K562 (cell line): ENCODE measurements around the gene EXOSC9. TPM values are rescaled to one million over a fixed set of nuclear protein-coding genes. Genes with fewer than 3 reads are reported as not detected.

Source experiments
- ATAC-seq: fragments of 200-7000 bp; cut with Tn5 transposase; 3 replicates; pipeline ENCODE4 v1.9.1; 2020; ENCODE audit warnings: moderate library complexity
- BruUV-seq: library from RNA; stranded (reverse); fragments of 400-500 nt; replicated peaks from 2 replicates; lab custom pipeline; 2021; lab: Mats Ljungman, UMichigan
- CTCF ChIA-PET: fragments of 300-600 bp; formaldehyde crosslinking; extraction: SDS; loops from one replicate; lab custom pipeline; 2021; ENCODE audit warnings: low intra/inter-chr PET ratio; lab: Yijun Ruan, JAX
- POLR2A ChIA-PET: fragments of 300-600, 350-650 bp; sonication (Branson Sonifier 250); formaldehyde crosslinking; extraction: SDS; loops from one replicate; lab custom pipeline; 2021; ENCODE audit warnings: antibody characterized with exemption, inconsistent platforms; lab: Yijun Ruan, JAX
- DNase-seq, 4 experiments: peaks; one replicate each; pipeline versions ENCODE4 v3.0.0 to v3.0.0-alpha.2; 2011 to 2018; ENCODE audit warnings: low spot score in 3 of 4, mixed read lengths in 3 of 4; ENCODE audit errors: extremely low read depth in 1 of 4
- FAIRE-seq: peaks from 2 replicates; lab custom pipeline; 2011; peaks lifted over from hg19 to GRCh38; lab: Jason Lieb, UNC
- H2AFZ ChIP-seq: 2 replicates; pipeline ENCODE4 v1.6.0; 2011; ENCODE audit warnings: low read depth, low read length, control low read depth, inconsistent platforms
- H3K27ac ChIP-seq: fragments of 200-600 bp; 3 replicates; pipeline ENCODE4 v1.8.0; 2011; ENCODE audit warnings: low read depth, mild to moderate bottlenecking, control low read depth, inconsistent platforms, low read length, moderate library complexity, mixed read lengths; ENCODE audit errors: extremely low read depth
- H3K27me3 ChIP-seq, 2 experiments: fragments of 300-600 bp in 1 of 2; 2 replicates in 1 of 2; 3 replicates in 1 of 2; pipeline versions ENCODE4 v1.6.0 to v1.8.0; 2011; ENCODE audit warnings: inconsistent platforms in 2 of 2, low read length in 2 of 2, mild to moderate bottlenecking in 1 of 2, mixed read lengths in 1 of 2, moderate library complexity in 1 of 2; ENCODE audit not compliant: control insufficient read depth in 2 of 2, insufficient read depth in 2 of 2
- H3K36me3 ChIP-seq: fragments of 300-600 bp; 3 replicates; pipeline ENCODE4 v1.8.0; 2011; ENCODE audit warnings: mild to moderate bottlenecking, low read length, inconsistent platforms; ENCODE audit not compliant: control insufficient read depth, insufficient read depth
- H3K4me1 ChIP-seq, 2 experiments: fragments of 200-600 bp in 1 of 2; replicated peaks in 1 of 2; 2 replicates in 1 of 2; 3 replicates in 1 of 2; pipeline versions ENCODE4 v1.5.1 to v1.8.0; 2011; ENCODE audit warnings: inconsistent platforms in 2 of 2, low read length in 2 of 2, mild to moderate bottlenecking in 1 of 2, mixed read lengths in 1 of 2, moderate library complexity in 1 of 2; ENCODE audit not compliant: control insufficient read depth in 2 of 2, insufficient read depth in 2 of 2
- H3K4me2 ChIP-seq: 2 replicates; pipeline ENCODE4 v1.6.1; 2011; ENCODE audit warnings: low read length, control low read depth, inconsistent platforms, mixed read lengths; ENCODE audit not compliant: insufficient read depth
- H3K4me3 ChIP-seq: fragments of 200-600 bp; sonication (generic), shearing (Covaris generic); 2 replicates; pipeline ENCODE4 v1.5.1; 2016; ENCODE audit warnings: control low read depth, inconsistent platforms
- H3K79me2 ChIP-seq: fragments of 200-600 bp; 3 replicates; pipeline ENCODE4 v1.8.0; 2011; ENCODE audit warnings: low read length, inconsistent platforms; ENCODE audit not compliant: control insufficient read depth, insufficient read depth
- H3K9ac ChIP-seq, 2 experiments: 2 replicates each; pipeline versions ENCODE4 v1.6.0 to v1.6.1; 2011; ENCODE audit warnings: low read depth in 2 of 2, low read length in 2 of 2, control low read depth in 1 of 2, inconsistent platforms in 1 of 2, mild to moderate bottlenecking in 1 of 2, mixed read lengths in 1 of 2; ENCODE audit not compliant: insufficient read depth in 1 of 2
- H3K9me1 ChIP-seq: one replicate; pipeline ENCODE4 v1.6.0; 2011; ENCODE audit warnings: inconsistent platforms, mild to moderate bottlenecking, low read length, moderate library complexity; ENCODE audit not compliant: control insufficient read depth, insufficient read depth
- H3K9me3 ChIP-seq: replicated peaks from 2 replicates; pipeline ENCODE4 v1.5.1; 2011; ENCODE audit warnings: low read depth, low read length, inconsistent platforms; ENCODE audit not compliant: control insufficient read depth, insufficient read depth
- H4K20me1 ChIP-seq: replicated peaks from 2 replicates; pipeline ENCODE4 v1.6.1; 2011; ENCODE audit warnings: low read length, inconsistent platforms, mixed read lengths; ENCODE audit not compliant: control insufficient read depth, insufficient read depth
- CTBP1 ChIP-seq: fragments of 450-650 bp; IDR thresholded peaks from 2 replicates; pipeline ENCODE4 v1.6.1; 2016; ENCODE audit warnings: borderline replicate concordance
- DNMT1 ChIP-seq: fragments of 450-650 bp; IDR thresholded peaks from 2 replicates; pipeline ENCODE4 v1.6.1; 2016; ENCODE audit warnings: antibody characterized with exemption, mild to moderate bottlenecking
- HDAC8 ChIP-seq: fragments of 450-650 bp; IDR thresholded peaks from 2 replicates; pipeline ENCODE4 v1.6.1; 2016; ENCODE audit warnings: mild to moderate bottlenecking, missing genetic modification characterization, moderate library complexity, missing compliant biosample characterization
- KDM2B ChIP-seq: fragments of 250-450 bp; sonication (Bioruptor Pico); IDR thresholded peaks from 2 replicates; pipeline ENCODE4 v1.8.0; 2021; ENCODE audit warnings: mild to moderate bottlenecking, moderate library complexity
- L3MBTL2 ChIP-seq: fragments of 450-650 bp; IDR thresholded peaks from 2 replicates; pipeline ENCODE4 v1.6.1; 2016; ENCODE audit warnings: mild to moderate bottlenecking, moderate library complexity
- NKRF ChIP-seq: fragments of 450-650 bp; IDR thresholded peaks from 2 replicates; pipeline ENCODE4 v1.6.1; 2016; ENCODE audit warnings: borderline replicate concordance
- SREBF2 ChIP-seq: sonication (generic); formaldehyde crosslinking; IDR thresholded peaks from 2 replicates; pipeline ENCODE4 v1.4.0; 2020; ENCODE audit warnings: mild to moderate bottlenecking, missing genetic modification reagents
- TAF9B ChIP-seq: fragments of 450-650 bp; IDR thresholded peaks from 2 replicates; pipeline ENCODE4 v1.6.1; 2018; ENCODE audit warnings: mild to moderate bottlenecking; ENCODE audit not compliant: partially characterized antibody
- ZNF224 ChIP-seq: sonication (generic); formaldehyde crosslinking; IDR thresholded peaks from 2 replicates; pipeline ENCODE4 v1.8.0; 2022; ENCODE audit warnings: mild to moderate bottlenecking, missing genetic modification reagents
- WGBS: fragments of 100-300 bp; shearing (Covaris generic); methylation state at CpG from one replicate; pipeline ENCODE4 v1.1.6; 2016; ENCODE audit warnings: low coverage, mixed read lengths; ENCODE audit not compliant: insufficient coverage; ENCODE audit errors: missing lambda C conversion rate; 5-methylcytosine and 5-hydroxymethylcytosine counted together
- in situ Hi-C: fragments of 300-500 bp; cut with MboI; formaldehyde crosslinking; loops from 4 replicates; pipeline ENCODE4 v1.15.0; 2018; ENCODE audit warnings: inconsistent platforms, mixed read lengths
- intact Hi-C: fragments of 100-400 bp; cut with micrococcal nuclease; formaldehyde crosslinking; loops from 2 replicates; pipeline ENCODE4 v1.14.2; 2022
- polyA plus RNA-seq, 8 experiments: library from polyadenylated mRNA; depleted of rRNA in 4 of 8; stranded (reverse) in 5 of 8; unstranded in 3 of 8; fragments of >200 nt; fragmentation: Nextera tagmentation in 2 of 8; fragmentation: Illumina TruSeq in 1 of 8; extraction: Ambion mirVana in 2 of 8; extraction: Trizol in 1 of 8; gene quantifications; 2 replicates each; pipeline versions ENCODE4 v1.2.1 to v1.2.3, GENCODE V29; 2011 to 2014; ENCODE audit warnings: inconsistent platforms in 1 of 8, missing spikeins in 1 of 8
- total RNA-seq, 7 experiments: library from RNA; depleted of rRNA in 6 of 7; stranded (reverse); fragments of >200 nt in 6 of 7; fragmentation: Illumina TruSeq in 2 of 7; extraction: Trizol in 2 of 7; gene quantifications; 2 replicates each; pipeline versions ENCODE4 v1.2.1 to v1.2.3, GENCODE V29; 2011 to 2021; ENCODE audit warnings: low replicate concordance in 1 of 7
- TF ChIP-seq, protein P1 (sequence below), 2 experiments: fragments of 150-350 bp in 1 of 2; IDR thresholded peaks; 2 replicates each; pipeline ENCODE4 v1.6.1; 2012 to 2016; ENCODE audit warnings: low read depth in 2 of 2, low read length in 2 of 2, mild to moderate bottlenecking in 1 of 2, moderate library complexity in 1 of 2
- TF ChIP-seq, protein P2 (sequence below), 2 experiments: fragments of 200-800 bp in 1 of 2; sonication (Bioruptor generic) in 1 of 2; sonication (generic) in 1 of 2; formaldehyde crosslinking in 1 of 2; IDR thresholded peaks in 1 of 2; conservative IDR thresholded peaks in 1 of 2; 2 replicates each; pipeline versions ENCODE4 v1.5.0 to v1.6.1; 2016 to 2020; ENCODE audit warnings: missing compliant biosample characterization in 1 of 2, missing genetic modification characterization in 1 of 2, missing genetic modification reagents in 1 of 2

EXOSC9 gene
- total and polyA plus RNA-seq, 9 of the 15 experiments (the other 6 are each of a cell fraction or from before 2014, with no cell fraction given): 64.7 to 166 (median 115) TPM

- Histone ChIP-seq H3K9ac (no peak overlapping the region), H3K27ac (no peak overlapping the region), H3K4me1 (no peaks in the 10 kb centered on the region), H2AFZ (no peak overlapping the region), H3K9me3 (no peaks in the 10 kb centered on the region), H3K36me3 (peaks cover 7% of the 10 kb centered on the region; the same call in 2 of the 3 replicates), H3K4me3 (no peak overlapping the region), H3K27me3 (no peaks in the 10 kb centered on the region), H3K9me1 (no peaks in the 10 kb centered on the region), H4K20me1 (no peaks in the 10 kb centered on the region), H3K4me2 (no peak overlapping the region), H3K79me2 (no peaks in the 10 kb centered on the region)
- no TSS peak for BruUV-seq
- in situ Hi-C loops (no loop called here), intact Hi-C loops (no loop called here)
- 57% methylated on average over 6 of the region's 6 CpGs for WGBS
- DNase-seq: no peak
- no peak for ATAC-seq
- ChIA-PET CTCF (no interaction called here), POLR2A (no interaction called here)
- FAIRE-seq: no peak
- TF ChIP-seq TAF9B (no peak), ZNF224 (CRISPR knock-in tag) (no peak), DNMT1 (no peak), HDAC8 (tag) (no peak), KDM2B (no peak), NKRF (no peak), CTBP1 (no peak), L3MBTL2 (no peak), SREBF2 (no peak)
- TF ChIP-seq, protein P1, sequence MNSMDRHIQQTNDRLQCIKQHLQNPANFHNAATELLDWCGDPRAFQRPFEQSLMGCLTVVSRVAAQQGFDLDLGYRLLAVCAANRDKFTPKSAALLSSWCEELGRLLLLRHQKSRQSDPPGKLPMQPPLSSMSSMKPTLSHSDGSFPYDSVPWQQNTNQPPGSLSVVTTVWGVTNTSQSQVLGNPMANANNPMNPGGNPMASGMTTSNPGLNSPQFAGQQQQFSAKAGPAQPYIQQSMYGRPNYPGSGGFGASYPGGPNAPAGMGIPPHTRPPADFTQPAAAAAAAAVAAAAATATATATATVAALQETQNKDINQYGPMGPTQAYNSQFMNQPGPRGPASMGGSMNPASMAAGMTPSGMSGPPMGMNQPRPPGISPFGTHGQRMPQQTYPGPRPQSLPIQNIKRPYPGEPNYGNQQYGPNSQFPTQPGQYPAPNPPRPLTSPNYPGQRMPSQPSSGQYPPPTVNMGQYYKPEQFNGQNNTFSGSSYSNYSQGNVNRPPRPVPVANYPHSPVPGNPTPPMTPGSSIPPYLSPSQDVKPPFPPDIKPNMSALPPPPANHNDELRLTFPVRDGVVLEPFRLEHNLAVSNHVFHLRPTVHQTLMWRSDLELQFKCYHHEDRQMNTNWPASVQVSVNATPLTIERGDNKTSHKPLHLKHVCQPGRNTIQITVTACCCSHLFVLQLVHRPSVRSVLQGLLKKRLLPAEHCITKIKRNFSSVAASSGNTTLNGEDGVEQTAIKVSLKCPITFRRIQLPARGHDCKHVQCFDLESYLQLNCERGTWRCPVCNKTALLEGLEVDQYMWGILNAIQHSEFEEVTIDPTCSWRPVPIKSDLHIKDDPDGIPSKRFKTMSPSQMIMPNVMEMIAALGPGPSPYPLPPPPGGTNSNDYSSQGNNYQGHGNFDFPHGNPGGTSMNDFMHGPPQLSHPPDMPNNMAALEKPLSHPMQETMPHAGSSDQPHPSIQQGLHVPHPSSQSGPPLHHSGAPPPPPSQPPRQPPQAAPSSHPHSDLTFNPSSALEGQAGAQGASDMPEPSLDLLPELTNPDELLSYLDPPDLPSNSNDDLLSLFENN (IDR thresholded peaks at IDR 0.05; ENCODE audit: low read depth in 2 of 2, low read length in 2 of 2): no peak
- TF ChIP-seq, protein P2, sequence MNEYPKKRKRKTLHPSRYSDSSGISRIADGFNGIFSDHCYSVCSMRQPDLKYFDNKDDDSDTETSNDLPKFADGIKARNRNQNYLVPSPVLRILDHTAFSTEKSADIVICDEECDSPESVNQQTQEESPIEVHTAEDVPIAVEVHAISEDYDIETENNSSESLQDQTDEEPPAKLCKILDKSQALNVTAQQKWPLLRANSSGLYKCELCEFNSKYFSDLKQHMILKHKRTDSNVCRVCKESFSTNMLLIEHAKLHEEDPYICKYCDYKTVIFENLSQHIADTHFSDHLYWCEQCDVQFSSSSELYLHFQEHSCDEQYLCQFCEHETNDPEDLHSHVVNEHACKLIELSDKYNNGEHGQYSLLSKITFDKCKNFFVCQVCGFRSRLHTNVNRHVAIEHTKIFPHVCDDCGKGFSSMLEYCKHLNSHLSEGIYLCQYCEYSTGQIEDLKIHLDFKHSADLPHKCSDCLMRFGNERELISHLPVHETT (CRISPR knock-in tag; conservative IDR thresholded peaks at IDR 0.05 in 1 of 2, IDR thresholded peaks at IDR 0.05 in 1 of 2): no peak
Measured at GRCh38 chr4:121846662-121847061, 45.5 kb downstream of the EXOSC9 start.
